Brain microvascular endothelial cell (primary cell): Measurements from ENCODE around the gene DHCR24.

Experiments used
- DNase-seq: peaks from one replicate; pipeline ENCODE4 v3.0.0-alpha.2; 2020
- H3K27ac ChIP-seq: fragments of 250-450 bp; sonication (Bioruptor Pico); 2 replicates; pipeline ENCODE4 v1.5.1; 2020; ENCODE audit warnings: mild to moderate bottlenecking, moderate library complexity
- H3K27me3 ChIP-seq: fragments of 250-450 bp; sonication (Bioruptor Pico); replicated peaks from 2 replicates; pipeline ENCODE4 v1.5.1; 2020; ENCODE audit warnings: mild to moderate bottlenecking
- H3K36me3 ChIP-seq: fragments of 250-450 bp; sonication (Bioruptor Pico); replicated peaks from 2 replicates; pipeline ENCODE4 v1.5.1; 2020; ENCODE audit warnings: mild to moderate bottlenecking
- H3K4me3 ChIP-seq: 2 replicates; pipeline ENCODE4 v1.5.1; 2011; ENCODE audit warnings: low read depth, mild to moderate bottlenecking, control low read depth, low read length, moderate library complexity
- in situ Hi-C: cut with HindIII; loops from 2 replicates; pipeline ENCODE4 v1.10.0; 2017; ENCODE audit warnings: low sequenced_read_pairs, low pct_ligation_motif_present
- TF ChIP-seq, protein P1 (sequence below): IDR thresholded peaks from 2 replicates; pipeline ENCODE4 v1.5.1; 2011; ENCODE audit warnings: low read depth, mild to moderate bottlenecking, moderate library complexity, low read length, control low read depth, inconsistent platforms; ENCODE audit errors: missing control alignments

DHCR24 gene

DNA sequence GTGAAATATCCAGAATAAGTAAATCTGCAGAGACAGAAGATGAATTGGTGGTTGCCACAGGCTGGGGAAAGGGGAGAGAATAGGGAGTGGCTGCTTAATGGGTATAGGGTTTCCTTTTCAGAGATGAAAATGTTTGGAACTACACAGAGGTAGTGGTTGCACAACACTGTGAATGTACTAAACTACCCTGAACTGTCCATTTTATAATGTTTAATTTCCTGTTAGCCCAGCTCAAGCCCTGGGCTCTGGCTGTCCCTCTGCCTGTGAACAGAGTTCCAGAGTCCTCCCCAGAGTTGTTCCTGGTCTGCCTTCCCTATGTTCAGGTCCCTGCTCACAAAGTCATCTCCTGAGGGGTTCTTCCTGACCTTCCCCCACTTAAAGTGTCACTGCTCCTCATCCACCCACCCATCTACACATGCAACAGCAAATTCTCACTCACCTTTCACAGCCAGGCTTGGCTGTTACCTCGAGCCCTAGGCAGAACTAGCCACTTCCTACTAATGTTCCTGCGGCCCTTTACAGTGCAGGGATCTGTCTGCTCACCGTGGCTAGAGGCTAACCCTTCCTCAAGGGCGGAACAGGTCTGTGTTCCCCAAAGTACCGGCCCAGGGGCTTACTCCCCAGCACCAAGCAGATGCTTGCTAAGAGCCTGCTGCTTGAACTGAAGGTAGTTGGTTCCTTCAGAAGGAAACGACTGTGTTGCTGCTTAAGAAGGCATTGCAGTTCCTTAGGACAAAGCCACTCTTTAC, 22.4 kb downstream of the DHCR24 start:
- no peaks in the 10 kb centered on the region for H3K27me3 ChIP-seq
- in situ Hi-C loops, result no loop called here
- no peak overlapping the region for H3K27ac ChIP-seq
- TF ChIP-seq, protein P1, sequence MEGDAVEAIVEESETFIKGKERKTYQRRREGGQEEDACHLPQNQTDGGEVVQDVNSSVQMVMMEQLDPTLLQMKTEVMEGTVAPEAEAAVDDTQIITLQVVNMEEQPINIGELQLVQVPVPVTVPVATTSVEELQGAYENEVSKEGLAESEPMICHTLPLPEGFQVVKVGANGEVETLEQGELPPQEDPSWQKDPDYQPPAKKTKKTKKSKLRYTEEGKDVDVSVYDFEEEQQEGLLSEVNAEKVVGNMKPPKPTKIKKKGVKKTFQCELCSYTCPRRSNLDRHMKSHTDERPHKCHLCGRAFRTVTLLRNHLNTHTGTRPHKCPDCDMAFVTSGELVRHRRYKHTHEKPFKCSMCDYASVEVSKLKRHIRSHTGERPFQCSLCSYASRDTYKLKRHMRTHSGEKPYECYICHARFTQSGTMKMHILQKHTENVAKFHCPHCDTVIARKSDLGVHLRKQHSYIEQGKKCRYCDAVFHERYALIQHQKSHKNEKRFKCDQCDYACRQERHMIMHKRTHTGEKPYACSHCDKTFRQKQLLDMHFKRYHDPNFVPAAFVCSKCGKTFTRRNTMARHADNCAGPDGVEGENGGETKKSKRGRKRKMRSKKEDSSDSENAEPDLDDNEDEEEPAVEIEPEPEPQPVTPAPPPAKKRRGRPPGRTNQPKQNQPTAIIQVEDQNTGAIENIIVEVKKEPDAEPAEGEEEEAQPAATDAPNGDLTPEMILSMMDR, result no peak
- peaks cover 67% of the 10 kb centered on the region for H3K36me3 ChIP-seq
- H3K4me3 ChIP-seq, result no peak overlapping the region
- no peak for DNase-seq

DNA sequence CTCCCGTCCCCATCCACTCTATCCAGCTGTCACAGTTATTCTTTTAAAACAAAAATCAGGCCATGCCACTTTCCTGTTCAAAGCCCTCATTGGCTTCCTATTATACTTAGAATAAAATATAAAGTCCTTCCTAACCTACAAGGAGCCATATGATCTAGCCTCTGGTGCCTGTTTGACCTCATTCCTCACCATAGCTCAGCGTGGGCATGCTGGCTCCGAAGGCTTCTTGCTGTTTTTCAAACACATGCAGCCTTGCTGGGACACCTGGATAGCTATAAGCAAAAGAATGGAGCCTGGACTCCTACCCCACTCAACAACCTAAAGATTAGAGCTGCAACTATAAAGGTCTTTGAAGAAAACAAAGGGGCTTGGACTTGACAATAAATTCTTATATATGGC, 23.7 kb downstream of the DHCR24 start:
- H3K4me3 ChIP-seq, result no peak overlapping the region
- H3K27me3 ChIP-seq, result no peaks in the 10 kb centered on the region
- TF ChIP-seq, protein P1, result no peak
- in situ Hi-C loops, result no loop called here
- no peak for DNase-seq
- no peak overlapping the region for H3K27ac ChIP-seq
- peaks cover 61% of the 10 kb centered on the region for H3K36me3 ChIP-seq

DNA sequence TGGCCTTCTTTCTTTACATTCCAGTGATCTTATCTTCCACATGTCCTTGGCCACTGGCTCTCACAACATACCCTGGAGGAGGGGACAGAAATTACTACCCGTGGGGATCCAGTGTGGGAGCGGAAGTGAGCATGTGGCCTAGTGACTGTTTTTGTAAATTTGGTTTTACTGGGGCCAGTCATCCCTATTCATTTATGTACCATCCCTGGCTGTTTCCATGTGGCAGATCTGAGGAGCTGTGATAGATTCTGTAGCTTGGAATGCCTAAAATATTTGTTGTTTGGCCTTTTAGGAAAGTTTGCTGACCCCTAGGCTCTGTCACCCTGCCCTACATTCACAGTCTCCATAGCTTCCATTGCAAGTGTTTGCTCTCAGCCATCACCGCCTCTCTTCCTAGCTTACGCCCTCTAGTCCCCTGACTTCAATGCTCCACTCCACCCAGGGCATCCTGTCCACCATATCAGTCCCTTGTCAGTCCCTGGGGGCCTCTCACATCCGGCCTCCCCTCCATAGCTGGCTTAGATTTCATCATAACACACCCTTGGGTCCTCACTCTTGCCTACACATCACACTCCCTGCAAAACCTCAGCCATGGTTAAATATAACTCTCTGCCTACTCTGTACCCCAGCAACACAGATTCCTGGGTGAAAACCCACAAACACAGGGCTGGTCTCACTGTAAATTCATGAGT, 25.8 kb downstream of the DHCR24 start:
- TF ChIP-seq, protein P1, result no peak
- DNase-seq, result no peak
- Histone ChIP-seq H3K27ac (no peak overlapping the region), H3K27me3 (no peaks in the 10 kb centered on the region), H3K4me3 (no peak overlapping the region), H3K36me3 (peaks cover 43% of the 10 kb centered on the region)
- in situ Hi-C loops, result no loop called here

DNA sequence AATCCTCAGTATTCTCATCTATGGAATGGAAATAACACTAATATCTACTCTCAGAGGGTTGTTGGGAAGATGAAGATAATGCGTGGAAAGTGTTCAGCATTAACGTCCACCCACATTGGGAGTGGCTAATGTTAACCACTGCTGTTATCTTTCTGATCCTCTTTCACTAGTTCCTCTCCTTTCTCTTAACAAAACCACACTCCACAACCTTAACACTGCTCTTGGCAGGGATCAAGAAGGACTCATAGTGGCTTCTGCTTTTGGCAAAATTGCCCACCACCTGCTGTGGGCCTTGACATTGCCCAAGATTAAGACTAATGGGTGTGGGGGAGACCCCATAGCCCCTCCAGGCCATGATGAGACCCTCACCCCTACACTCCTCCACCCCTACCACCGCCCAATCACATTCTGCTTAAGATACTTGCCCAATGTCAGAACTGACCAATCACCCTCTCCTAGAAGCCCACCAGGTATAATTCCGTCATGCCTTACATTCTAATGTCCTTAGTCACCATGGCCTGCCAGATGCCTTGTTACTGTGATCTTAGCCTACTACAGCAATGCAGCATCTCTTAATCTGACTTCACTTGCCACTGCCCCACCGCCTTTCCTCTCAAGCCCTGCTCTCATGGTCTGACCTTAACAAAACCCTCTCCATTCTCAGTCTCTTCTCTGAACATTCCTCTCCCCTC, 27.1 kb downstream of the DHCR24 start:
- Histone ChIP-seq H3K27ac (no peak overlapping the region), H3K27me3 (no peaks in the 10 kb centered on the region), H3K4me3 (no peak overlapping the region), H3K36me3 (peaks cover 38% of the 10 kb centered on the region)
- TF ChIP-seq, protein P1, result no peak
- in situ Hi-C loops, result no loop called here
- DNase-seq, result peak; percentile 27

DNA sequence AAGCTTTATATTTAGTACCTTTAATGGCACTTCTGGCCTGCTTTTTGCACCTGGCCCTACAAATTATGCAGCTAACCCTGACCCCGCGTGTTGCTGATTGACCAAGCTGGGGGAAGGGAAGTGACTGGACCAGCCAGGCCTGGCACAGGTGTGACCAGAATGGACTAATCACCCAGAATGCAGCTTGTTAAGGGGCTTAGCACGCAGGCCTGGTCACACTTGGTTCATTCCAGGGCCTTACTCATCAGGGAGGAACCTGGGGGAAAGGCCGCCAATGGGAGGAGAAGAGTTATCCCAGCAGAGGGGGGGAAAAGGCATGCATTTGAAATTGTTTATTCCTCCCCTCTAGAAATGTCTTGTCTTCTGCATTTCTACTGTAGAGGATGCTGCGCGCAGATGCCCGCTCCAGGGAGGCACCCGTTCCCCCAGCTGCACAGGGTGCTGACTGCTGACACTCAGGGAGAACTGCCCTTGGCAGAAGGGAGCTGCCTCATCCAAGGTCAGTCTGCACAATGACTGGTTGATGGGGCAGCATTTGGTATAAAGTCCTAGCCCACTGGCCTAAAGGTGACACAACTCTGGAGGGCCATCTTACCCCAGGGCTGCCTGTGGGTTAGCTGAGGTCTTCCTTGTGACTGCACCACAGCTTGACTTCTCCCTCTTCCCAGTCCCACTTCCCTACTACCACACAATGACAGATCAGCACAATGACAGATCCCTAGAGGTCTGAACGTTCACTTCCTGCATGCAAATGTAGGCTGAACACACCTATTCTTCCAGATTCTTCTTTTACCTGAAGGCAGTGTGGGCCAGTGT, 29.0 kb downstream of the DHCR24 start:
- in situ Hi-C loops, result no loop called here

More for the DNA sequence above, 29.0 kb downstream of the DHCR24 start:
- Histone ChIP-seq H3K4me3 (no peak overlapping the region), H3K36me3 (peaks cover 37% of the 10 kb centered on the region), H3K27ac (peak overlapping the region; percentile 59), H3K27me3 (no peaks in the 10 kb centered on the region)
- peak; percentile 70 for DNase-seq
- TF ChIP-seq, protein P1, result no peak
